HG03175 (cell line): ENCODE measurements around the gene TSNAX.

ENCODE experiments used
- ATAC-seq: cut with Tn5 transposase; IDR thresholded peaks from one replicate; pipeline ENCODE4 v1.9.1; 2021; ENCODE audit warnings: mild to moderate bottlenecking, moderate library complexity; ENCODE audit not compliant: unreplicated experiment

Gene TSNAX

DNA sequence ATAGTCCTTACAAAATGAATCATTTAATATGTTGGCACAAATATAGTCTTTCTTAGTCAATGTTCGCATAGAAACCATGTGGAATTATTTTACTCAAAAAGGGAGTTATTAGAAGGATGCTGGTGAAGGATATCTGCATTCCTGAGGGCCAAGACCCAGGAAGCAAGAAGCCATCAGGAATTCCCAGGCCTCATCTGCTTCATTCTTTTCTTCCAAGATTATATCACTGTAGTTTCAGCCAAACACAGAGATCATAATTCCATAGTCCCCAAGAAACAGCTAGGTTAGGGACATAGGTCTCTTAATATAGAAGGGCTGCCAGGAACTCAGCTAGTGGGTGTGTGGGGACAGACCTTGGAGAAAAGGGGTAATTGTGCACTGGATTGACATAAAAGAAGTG lies 69.5 kb downstream of the TSNAX start:
- ATAC-seq, result no peak

DNA sequence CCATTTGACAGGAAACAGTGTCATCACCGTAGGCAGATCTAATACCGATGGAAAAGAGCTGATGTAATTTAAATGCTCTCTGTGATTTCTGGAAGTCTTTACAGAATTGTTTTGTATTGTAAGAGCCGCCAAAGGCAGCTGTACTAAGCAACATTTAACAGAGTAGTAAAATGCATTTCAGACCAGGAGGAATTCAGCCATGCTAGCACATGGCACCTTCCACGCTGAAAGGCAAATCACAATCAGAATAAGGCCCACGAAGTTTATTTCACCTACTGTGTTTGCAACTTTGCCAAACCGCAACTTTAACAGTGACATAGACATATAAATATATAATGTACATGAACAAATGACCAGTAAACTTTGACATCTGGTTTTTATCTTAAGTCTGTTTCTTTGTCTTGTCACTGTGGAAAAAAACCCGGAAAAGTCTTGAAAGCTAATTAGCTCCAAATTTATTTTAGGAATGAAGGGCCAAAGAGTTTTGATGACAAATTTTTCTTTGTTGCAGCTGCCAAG lies 72.0 kb downstream of the TSNAX start:
- no peak for ATAC-seq

DNA sequence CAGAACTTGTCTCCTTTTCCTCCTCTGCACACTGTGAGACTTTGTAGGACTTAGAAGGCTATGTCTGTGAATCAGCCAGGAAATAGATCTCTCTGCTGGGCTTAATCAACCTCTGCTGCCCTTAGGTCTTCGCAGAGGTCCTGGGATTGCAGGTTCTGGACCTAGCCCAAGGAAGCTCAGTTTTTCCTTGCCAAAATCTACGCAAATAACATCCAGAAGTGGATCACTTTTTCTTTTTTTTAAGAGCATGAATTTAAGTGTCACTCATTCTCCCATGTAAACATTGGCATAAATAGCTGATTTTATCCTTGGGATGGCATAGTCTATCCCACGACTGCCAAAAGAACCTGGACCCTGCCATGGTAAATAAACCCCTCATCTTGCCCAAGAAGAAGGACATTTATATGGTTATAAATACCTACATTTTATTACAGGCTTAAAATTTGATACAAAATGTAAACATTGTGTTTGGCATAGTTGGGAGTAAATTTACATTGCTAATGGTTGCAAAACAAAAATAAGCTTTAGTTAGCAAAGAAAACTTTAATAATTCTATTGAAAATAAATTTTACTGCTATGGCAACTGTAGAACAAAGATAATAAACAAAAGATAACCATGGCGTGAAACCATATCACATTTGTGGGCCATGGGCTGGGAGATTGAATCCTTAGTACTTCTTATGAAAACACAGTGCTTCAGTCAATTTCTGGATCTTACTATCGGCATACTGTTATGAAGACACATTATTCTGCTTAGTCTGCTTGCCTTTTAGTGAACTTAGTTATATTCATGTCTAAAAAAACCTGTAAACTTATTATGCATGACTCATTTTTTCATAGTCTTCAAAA lies 73.6 kb downstream of the TSNAX start:
- no peak for ATAC-seq

DNA sequence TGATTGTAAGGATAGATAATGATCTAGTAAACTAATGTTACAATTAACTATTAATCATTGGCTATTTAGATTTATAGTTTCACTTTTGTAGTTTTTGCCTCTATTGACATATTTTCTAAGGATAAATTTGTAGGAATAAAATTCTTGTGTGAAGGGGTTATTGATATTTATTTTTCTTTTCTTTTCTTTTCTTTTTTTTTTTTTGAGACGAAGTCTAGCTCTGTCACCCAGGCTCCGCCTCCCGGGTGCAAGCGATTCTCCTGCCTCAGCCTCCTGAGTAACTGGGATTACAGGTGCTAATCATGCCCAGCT lies 74.2 kb downstream of the TSNAX start:
- no peak for ATAC-seq

DNA sequence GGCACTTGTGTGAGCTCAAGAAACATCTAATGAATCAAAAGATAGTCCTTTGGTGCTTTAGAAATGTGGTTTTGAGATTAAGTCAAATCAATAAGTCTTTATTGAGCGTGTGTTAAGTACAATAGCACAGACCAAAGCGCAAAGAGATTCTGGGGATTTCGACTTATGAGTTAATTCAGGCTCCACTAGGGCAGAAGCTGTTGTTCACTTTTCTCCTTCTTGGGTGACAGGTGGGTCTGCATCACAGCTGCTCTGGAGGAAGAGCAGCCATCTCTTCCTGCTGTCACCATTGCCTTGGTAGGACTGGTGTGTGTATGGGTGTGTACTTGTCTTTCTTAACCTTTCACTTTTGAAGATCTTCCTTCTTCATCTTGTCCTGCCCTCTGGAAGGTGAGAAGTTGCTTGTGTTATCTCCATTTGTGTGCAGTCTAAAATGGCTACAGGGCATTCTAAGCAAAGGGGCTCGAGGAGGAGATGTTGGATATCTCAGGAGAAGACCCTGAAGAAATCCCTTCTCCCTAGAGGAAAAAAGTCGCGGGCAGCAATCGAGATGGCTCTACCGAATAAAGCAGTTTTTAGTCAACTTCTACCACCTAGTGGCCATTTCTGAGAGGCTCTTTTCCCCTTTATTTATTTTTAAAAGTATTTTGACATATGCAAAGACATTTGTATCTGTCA lies 75.3 kb downstream of the TSNAX start:
- peak; percentile 67 for ATAC-seq

DNA sequence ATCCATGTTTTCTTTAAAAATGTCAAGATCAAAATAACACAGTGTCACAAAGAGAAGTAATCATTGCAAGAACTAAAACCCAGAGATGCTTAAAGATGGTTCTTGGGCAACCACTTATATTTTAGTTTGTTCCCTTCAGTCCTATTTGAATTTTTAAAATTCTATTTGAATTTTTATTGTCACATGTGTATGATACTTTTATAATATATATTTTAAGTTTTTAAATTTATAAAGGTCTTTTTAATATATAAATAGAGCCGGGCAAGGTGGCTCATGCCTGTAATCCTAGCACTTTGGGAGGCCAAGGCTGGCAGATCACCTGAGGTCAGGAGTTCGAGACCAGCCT lies 75.8 kb downstream of the TSNAX start:
- no peak for ATAC-seq

DNA sequence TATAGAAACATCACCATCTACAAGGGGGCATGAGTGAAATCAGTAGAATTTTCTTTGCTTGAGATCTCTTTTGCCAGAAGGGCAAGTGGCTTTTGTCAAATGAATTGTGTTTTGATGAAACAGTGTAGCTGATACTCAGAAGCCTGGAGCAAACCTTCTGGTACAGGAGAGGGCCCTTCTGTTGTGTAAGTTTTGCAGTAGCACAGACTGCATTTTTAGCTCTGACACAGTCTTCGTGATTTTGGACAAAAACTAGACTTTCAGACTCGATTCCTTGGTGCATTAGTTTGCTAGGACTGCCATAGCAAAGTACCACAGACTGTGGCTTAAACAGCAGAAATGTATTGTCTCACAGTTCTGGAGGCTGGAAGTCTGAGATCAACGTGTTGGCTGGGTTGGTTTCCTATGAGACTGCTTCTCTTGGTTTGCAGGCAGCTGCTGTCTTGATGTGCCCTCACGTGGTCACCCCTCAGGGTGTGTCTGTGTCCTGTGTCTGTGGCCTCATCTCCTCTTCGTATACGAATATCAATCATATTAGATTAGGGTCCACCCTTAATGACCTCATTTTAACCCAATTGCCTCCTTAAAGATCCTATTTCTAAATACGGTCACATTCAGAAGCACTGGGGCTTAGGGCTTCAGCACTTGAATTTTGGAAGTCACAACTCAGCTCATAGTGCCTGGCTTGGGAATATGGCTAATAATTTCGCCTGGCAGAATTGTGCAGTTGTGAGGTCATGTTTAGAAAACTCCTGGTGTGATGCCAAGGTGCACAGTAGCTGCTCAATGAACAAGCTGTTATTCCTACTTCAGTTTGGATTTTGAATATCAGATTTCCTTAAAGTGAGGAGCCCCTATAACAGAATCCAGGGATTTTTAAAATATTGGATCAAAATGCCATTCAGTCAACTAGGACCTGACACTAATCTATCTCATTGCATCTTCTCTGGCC lies 77.0 kb downstream of the TSNAX start:
- ATAC-seq, result no peak

DNA sequence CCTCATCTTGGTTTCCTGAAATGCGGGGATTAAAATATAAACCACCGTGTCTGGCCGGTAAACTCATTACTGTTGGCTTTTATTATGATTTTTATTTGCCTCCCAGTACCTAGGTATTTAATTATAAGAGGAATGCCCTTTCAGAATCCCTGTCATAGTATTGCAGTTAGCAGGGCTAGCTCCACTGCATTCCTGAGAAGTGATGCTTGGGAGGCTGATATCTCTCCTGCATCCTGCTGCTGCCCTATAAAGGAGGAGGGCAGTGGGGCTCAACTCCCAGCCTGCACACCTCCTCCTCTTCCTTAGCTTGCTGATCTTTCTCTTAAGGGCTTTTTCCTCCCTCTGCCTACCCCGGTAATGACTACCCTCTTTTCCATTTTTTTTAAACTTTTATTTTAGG lies 78.2 kb downstream of the TSNAX start:
- no peak for ATAC-seq

DNA sequence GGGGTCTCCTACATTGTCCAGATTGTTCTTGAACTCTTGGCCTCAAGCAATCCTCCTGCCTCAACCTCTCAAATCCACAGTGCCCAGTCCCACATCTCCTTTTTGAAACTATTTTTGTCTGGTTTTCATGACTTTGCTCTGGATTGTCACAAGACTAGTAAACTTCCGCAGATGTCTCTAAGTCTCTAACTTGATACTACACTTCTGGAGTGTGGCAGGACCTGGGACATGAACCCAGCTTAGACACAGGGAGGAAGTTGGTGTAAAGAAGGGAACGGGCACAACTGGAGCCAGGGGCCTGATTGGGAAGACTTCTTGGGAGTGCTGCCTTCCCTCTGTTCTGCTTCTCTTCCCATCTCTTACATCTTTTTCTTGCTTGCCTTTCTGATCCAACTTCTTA lies 81.9 kb downstream of the TSNAX start:
- ATAC-seq, result no peak

DNA sequence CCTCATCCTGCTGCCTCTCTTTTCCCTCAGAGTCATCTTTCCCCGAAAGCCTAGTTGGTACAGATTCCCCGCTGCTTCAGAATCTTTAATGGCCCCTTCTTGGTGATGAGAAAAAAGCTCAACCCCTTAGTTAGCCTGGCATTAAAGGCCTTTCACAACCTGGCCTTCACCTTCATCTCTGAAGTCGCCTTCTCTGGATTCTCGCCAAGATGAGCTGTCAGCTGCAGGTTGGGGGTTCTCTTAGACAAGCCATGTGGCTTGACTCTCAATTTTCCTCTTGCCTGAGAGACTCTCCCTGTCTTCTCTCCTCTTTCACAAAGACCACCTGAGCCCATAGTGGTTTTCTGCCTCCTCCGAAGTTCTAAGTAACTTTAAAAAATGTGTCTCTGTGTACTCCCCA lies 82.6 kb downstream of the TSNAX start:
- no peak for ATAC-seq

DNA sequence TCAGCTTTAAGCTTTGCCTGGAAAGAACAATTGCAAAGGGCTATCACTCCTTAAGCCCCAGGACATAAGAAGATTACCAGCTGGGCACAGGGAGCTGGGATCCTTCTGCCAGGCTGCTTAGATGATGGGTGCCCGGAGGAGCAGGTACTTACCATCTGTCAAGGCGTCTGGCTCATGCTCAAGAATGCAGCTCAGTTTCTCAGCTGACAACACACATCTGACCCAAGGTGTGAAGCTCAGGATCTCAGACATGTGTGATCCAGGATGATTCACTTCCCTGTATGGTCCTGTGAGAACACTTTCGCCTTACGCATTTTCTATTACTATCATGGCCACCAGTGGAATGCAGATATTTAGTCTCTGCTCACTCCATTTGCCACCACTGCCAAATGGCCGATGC lies 83.4 kb downstream of the TSNAX start:
- no peak for ATAC-seq

DNA sequence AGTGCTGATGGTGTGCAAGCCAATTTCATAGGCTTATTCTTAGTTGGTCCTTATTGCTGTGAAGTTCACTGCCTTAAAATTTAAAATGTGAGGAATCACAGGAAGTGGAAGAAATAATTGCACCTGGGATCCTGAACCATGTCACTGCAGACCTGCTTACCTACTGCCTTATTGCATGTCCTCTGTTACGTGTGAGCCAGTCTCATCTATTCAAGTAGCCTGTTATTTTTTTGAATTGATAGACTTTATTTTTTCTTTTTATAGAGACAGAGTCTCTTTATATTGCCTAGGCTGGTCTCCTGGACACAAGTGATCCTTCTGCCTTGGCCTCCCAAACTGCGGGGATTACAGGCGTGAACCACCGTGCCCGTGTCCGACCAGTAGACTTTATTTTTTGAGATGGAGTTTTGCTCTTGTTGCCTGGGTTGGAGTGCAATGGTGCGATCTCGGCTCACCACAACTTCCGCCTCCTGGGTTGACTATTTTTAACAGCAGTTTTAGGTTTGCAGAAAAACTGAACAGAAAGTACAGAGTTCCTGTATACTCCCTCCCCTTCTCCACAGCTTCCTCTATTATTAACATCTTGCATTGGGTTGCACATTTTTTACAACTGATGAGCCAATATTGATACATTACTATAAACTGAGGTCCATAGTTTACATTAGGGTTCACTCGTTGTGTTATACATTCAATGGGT lies 84.1 kb downstream of the TSNAX start:
- ATAC-seq, result peak; percentile 96

DNA sequence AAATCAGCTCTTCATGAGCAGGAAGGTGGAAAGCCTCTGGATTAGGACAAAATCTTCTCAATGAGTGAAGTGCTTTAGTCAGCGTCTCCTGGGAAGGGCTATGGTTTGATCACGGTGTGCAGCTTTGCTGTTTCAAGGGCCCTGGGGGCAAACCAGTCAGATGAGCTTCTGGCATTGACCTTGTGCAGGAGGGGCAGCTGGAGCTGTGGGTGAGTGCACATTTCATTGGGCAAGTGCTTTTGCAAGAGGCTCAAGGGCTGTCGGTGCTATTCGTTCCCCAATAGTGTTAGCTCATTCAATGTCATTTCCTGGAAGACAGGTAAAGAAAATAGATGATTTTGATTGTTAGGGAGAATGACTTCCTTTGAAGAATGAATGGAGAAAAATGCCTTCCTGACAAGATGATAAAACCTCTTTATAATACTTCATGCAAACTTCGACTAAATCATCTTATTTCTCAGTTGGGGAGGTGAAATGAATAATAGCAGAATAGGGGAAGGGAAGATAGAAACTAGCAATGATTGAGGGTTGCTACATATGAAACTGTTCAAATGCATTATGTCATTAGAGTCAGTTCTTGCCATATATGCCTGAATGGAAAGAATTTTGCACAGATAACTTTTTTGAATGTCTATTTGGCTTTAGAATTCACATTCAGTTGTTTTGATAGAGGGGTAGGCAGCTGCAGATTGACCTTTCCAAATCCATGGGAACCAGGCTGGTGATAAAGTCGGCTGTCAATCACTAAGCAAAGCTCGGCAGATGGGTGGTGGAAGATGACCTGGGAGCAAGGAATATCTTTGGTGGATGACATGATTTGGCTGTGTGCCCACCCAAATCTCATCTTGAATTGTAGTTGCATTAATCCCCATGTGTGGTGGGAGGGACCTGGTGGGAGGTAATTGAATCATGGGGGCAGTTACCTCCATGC lies 85.2 kb downstream of the TSNAX start:
- ATAC-seq, result no peak
